Stimulated activated naive CD8-positive, alpha-beta T cell treated with anti-CD3 and anti-CD28 coated beads, Interleukin-15, Interleukin-2, amounts not matched to agents 100 ng/mL and 50 ng/mL, for 24 hours (primary cell): Measurements from ENCODE around the gene MBD4.
"Not testable (repeated sequence)": the region's sequence is repeated elsewhere in the genome, so short reads cannot be mapped to it uniquely, and the experiment has no call there.

Experiments
- H3K27ac Mint-ChIP-seq: one replicate; pipeline ENCODE4 v1.8.0; 2021; ENCODE audit warnings: mild to moderate bottlenecking, mixed read lengths
- H3K27me3 Mint-ChIP-seq: one replicate; pipeline ENCODE4 v1.8.0; 2021; ENCODE audit warnings: mixed read lengths
- H3K36me3 Mint-ChIP-seq: one replicate; pipeline ENCODE4 v1.8.0; 2021; ENCODE audit warnings: low read depth, mixed read lengths
- H3K4me1 Mint-ChIP-seq: one replicate; pipeline ENCODE4 v1.8.0; 2021; ENCODE audit warnings: low read depth, mixed read lengths
- H3K4me3 Mint-ChIP-seq: one replicate; pipeline ENCODE4 v1.8.0; 2021; ENCODE audit warnings: mild to moderate bottlenecking, mixed read lengths
- H3K9me3 Mint-ChIP-seq: one replicate; pipeline ENCODE4 v1.8.0; 2021; ENCODE audit warnings: mixed read lengths

The MBD4 gene

DNA sequence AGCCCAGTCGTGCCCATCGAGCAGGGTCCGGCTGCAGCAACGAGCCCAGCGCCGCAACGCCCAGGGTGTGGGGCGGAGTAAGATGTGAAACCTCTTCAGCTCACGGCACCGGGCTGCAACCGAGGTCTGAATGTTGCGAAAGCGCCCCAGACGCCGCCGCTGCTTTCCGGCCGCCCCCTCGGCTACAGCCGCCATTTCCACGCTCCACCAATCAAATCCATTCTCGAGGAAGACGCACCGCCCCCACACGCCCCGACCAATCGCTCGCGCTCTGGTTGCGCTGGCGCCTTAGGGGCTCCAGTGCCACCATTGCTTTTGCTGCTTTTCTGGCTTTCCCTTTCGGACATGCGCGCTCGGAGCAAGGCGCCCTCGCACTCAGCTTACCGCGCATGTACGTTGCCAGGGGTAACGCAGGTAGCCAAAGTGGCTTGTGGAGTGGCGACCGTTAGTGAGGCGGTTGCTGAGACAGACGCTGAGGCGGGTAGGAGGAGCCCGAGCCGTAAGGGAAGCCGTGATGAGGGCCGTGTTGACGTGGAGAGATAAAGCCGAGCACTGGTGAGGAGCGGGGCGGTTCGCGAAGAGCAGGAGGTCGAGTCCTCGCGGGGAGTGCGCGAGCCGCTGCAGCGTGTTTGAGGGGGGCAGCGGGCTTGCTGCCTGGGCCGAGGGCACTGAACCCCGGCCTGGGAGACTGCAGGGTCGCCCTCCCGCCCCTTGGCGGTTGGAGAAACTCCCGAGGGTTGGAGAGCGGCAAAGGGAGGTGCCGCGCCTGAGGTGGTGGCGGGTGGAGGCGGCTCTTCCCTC is at the start of gene MBD4, which contains the start of gene IFT122:
TSS of gene MBD4 (minus strand) at position 132 of the 801 bp plus-strand sequence. CDS start at position 17, 115 bp downstream.
TSS of gene IFT122 (plus strand) at position 408 of the 801 bp plus-strand sequence. CDS start at position 515, 107 bp downstream.
- Mint-ChIP-seq H3K27me3 (no peaks in the 10 kb centered on the region), H3K27ac (peak within 1 kb of the TSS; percentile 97), H3K36me3 (peaks cover 33% of the 10 kb centered on the region), H3K4me3 (peak within 1 kb of the TSS; percentile 94), H3K9me3 (no peaks in the 10 kb centered on the region), H3K4me1 (peaks cover 66% of the 10 kb centered on the region)

- H3K4me1 Mint-ChIP-seq, H3K36me3 Mint-ChIP-seq, H3K27ac Mint-ChIP-seq: not testable (repeated sequence)
These were observed 49.5 kb upstream of the MBD4 start for GRCh38 chr3:129489258-129489657.

GRCh38 chr3:129487868-129488335 is 48.2 kb upstream of the MBD4 start:
- not testable (repeated sequence) for H3K4me3 Mint-ChIP-seq, H3K9me3 Mint-ChIP-seq, H3K4me1 Mint-ChIP-seq, H3K27ac Mint-ChIP-seq, H3K27me3 Mint-ChIP-seq, H3K36me3 Mint-ChIP-seq

More at GRCh38 chr3:129489258-129489657, 49.5 kb upstream of the MBD4 start:
- H3K27me3 Mint-ChIP-seq, H3K9me3 Mint-ChIP-seq, H3K4me3 Mint-ChIP-seq: not testable (repeated sequence)

- Mint-ChIP-seq H3K4me1 (no peaks in the 10 kb centered on the region), H3K27ac (no peak overlapping the region)
These were observed 47.6 kb upstream of the MBD4 start for GRCh38 chr3:129487183-129487867.

GRCh38 chr3:129486664-129487035 is 46.9 kb upstream of the MBD4 start:
- Mint-ChIP-seq H3K27me3 (no peaks in the 10 kb centered on the region), H3K9me3 (no peaks in the 10 kb centered on the region), H3K4me3 (no peak overlapping the region), H3K36me3 (peaks cover 9% of the 10 kb centered on the region), H3K4me1 (peaks cover 6% of the 10 kb centered on the region), H3K27ac (no peak overlapping the region)

More at GRCh38 chr3:129487183-129487867, 47.6 kb upstream of the MBD4 start:
- H3K36me3 Mint-ChIP-seq: peaks cover 4% of the 10 kb centered on the region
- H3K9me3 Mint-ChIP-seq: no peaks in the 10 kb centered on the region
- no peak overlapping the region for H3K4me3 Mint-ChIP-seq
- H3K27me3 Mint-ChIP-seq: no peaks in the 10 kb centered on the region

DNA sequence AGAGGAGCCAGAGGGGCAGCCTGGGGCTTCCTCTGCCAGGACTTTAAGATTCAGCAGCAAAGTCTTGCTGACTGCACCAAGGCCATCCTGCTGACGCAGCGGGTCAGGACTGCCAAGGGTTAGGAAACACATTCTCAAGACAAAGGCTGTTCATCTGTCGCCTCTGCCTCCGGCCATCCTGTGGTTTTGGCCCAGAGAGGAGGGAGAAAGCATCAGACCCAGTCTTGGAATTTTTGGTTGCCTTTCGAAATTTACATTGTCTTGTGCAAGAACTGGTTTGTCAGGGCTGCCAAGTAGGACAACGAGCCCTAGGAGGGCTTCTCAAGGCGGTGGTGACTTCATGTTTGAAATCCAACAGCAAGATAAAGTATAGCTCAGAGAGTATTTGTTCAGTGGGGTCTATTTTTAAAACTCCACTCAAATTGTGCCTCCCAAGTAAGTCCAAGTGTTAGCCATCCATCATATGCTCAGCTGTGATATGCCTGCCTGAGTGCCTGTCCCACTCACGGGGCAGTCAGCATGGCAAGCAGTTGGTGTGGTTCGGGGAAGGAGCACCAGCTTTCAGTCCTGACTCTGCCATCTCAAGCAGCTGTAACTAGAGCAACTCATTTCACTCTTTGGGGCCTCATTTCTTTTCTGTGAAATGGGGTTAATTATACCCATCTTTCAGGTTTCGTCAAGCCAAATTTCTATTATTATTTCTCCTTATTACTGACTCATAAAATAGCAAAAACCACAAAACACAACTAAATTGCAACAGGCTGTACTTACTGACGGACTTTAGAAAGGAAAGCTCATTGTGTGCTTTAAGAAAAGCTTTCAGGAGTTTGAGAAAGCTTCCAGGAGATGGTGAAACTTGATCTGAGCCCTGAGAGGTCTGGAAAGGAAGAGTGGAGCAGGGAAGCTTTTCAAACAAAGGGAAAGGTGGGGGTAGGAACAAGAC is 46.2 kb upstream of the MBD4 start:
- Mint-ChIP-seq H3K4me3 (no peak overlapping the region), H3K9me3 (no peaks in the 10 kb centered on the region), H3K36me3 (peaks cover 9% of the 10 kb centered on the region), H3K27me3 (no peaks in the 10 kb centered on the region), H3K4me1 (peaks cover 7% of the 10 kb centered on the region), H3K27ac (no peak overlapping the region)

DNA sequence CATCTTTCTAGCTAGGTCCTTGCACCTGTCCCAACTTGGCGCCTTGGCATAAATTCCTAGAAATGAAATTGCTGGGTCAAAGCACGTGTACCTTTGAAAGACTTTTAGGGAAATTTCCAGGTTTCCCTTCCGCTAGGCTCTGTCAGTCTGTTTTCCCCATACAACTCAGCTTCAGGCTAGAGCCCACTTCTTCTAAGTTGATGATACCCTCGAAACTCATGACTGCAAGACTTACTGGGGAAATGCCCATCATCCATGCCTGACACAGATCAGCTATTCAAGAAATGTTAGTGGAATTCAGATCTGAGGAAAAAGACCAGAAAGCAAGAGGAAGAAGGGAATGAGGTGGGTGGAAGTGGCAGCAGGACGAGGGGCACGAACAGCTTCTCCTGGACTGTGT is 45.4 kb upstream of the MBD4 start:
- not testable (repeated sequence) for H3K27me3 Mint-ChIP-seq, H3K4me1 Mint-ChIP-seq, H3K27ac Mint-ChIP-seq, H3K9me3 Mint-ChIP-seq, H3K4me3 Mint-ChIP-seq
- H3K36me3 Mint-ChIP-seq: peaks cover 14% of the 10 kb centered on the region

DNA sequence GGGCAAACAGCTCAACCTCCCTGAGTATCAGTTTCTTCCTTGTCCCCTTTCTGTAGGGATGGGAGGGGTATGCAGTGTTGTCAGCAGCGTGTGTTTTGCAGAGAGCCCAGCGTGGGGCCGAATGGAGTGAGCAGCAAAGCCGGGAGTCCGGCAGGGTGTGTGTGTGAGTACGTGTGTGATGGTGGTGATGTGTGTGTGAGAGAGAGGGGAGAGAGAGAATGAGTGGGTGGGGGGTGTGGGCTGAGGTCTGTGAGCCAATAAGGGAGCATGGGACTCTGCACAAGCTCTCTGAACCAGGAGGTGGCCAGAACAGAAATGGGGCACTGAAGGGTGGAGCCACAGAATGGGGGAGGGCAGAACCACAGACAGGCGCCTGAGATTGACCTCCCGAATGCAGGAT is 44.1 kb upstream of the MBD4 start:
- Mint-ChIP-seq H3K9me3 (no peaks in the 10 kb centered on the region), H3K36me3 (peaks cover 17% of the 10 kb centered on the region), H3K27me3 (no peaks in the 10 kb centered on the region), H3K4me3 (no peak overlapping the region), H3K4me1 (peaks cover 7% of the 10 kb centered on the region), H3K27ac (no peak overlapping the region)

DNA sequence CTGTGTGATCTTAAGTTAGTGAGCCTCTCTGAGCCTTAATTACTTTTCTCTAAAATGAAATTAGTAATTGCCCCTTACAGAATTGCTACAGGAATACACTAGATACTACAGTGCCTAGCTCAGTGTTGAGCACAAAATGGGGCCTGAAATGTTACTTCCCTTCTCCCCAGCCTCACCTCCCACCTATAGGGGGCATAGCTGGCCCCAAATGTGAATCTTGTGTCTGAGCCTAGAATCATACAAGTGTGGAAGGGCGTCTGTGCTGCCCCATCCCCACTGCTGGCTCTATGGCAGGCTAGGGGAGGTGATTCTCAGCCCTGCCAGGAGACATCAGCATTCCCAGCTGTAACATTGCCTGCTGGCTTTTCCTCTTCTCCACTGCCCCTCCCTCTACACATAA is 43.0 kb upstream of the MBD4 start:
- no peak overlapping the region for H3K27ac Mint-ChIP-seq
- H3K9me3 Mint-ChIP-seq: no peaks in the 10 kb centered on the region
- peaks cover 22% of the 10 kb centered on the region for H3K36me3 Mint-ChIP-seq
- H3K4me1 Mint-ChIP-seq: peaks cover 7% of the 10 kb centered on the region
- no peak overlapping the region for H3K4me3 Mint-ChIP-seq
- no peaks in the 10 kb centered on the region for H3K27me3 Mint-ChIP-seq

DNA sequence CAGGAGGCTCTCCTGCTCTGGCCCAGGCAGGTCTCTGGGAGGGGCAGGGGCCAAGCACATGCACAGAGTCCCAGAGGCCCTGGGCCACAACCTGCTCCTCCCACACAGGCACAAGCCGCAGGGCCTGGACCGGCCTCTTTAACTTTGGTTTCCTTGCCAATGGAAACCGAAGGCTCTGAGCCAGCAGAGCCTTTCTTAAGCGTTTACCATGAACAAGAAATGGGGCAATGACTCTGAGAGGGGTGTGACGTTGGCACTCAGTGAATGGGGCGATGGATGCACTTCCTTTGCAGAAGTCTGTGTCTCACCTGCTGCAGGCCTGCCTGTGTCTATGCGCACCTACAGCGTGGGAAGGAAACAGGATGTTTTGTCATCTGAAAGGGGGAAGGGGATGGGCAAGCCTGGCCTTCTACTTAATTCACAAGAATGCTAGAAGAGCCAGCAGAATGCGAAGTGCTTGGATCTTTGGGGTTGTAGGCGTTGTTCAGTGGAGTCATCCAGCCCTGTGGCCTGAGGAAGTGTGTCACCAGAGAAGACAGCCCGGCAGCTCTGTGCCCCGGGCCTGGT is 42.1 kb upstream of the MBD4 start:
- H3K4me1 Mint-ChIP-seq: peaks cover 7% of the 10 kb centered on the region

GRCh38 chr3:129481225-129481765 is 41.5 kb upstream of the MBD4 start:
- H3K9me3 Mint-ChIP-seq, H3K4me1 Mint-ChIP-seq, H3K27me3 Mint-ChIP-seq, H3K27ac Mint-ChIP-seq, H3K4me3 Mint-ChIP-seq: not testable (repeated sequence)
- H3K36me3 Mint-ChIP-seq: peaks cover 19% of the 10 kb centered on the region

More for the DNA sequence above, 42.1 kb upstream of the MBD4 start:
- H3K36me3 Mint-ChIP-seq: peaks cover 22% of the 10 kb centered on the region
- H3K27me3 Mint-ChIP-seq: no peaks in the 10 kb centered on the region
- no peaks in the 10 kb centered on the region for H3K9me3 Mint-ChIP-seq
- H3K4me3 Mint-ChIP-seq: no peak overlapping the region
- H3K27ac Mint-ChIP-seq: peak overlapping the region; percentile 64

DNA sequence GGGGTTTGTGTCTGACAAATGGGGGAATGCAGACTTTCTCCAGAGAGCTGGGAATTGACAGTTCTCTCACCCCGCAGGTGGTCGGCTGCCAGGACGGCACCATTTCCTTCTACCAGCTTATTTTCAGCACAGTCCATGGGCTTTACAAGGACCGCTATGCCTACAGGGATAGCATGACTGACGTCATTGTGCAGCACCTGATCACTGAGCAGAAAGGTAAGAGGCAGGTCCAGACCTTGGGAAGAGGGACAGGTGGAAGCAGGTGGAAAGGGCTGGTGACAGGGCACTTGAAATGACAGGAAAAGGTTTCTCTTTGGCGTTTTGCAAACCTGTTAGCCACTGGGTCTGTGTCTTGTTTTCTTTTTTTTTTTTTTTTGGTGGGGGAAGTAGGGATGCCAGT is 36.8 kb upstream of the MBD4 start:
- Mint-ChIP-seq H3K27me3 (no peaks in the 10 kb centered on the region), H3K4me3 (no peak overlapping the region), H3K9me3 (no peaks in the 10 kb centered on the region), H3K27ac (no peak overlapping the region), H3K4me1 (peaks cover under 1% of the 10 kb centered on the region), H3K36me3 (peaks cover 13% of the 10 kb centered on the region)

- H3K36me3 Mint-ChIP-seq: peaks cover 13% of the 10 kb centered on the region
- no peak overlapping the region for H3K4me3 Mint-ChIP-seq
- H3K9me3 Mint-ChIP-seq: no peaks in the 10 kb centered on the region
- H3K27ac Mint-ChIP-seq: no peak overlapping the region
- no peaks in the 10 kb centered on the region for H3K27me3 Mint-ChIP-seq
- no peaks in the 10 kb centered on the region for H3K4me1 Mint-ChIP-seq
These were observed 36.1 kb upstream of the MBD4 start for GRCh38 chr3:129475863-129476262.
